ENCODE data around the gene MYLK4. TPM values are rescaled to one million over a fixed set of nuclear protein-coding genes. Genes with fewer than 3 reads are reported as not detected.

MYLK4 gene
- total RNA-seq, 4 donors from 2014 or later: 0.65 to 1.5 (median 0.93) TPM

- TF ChIP-seq CTCF (IDR thresholded peaks at IDR 0.05; ENCODE audit: low read depth): no peak
Observed at GRCh38 chr6:2624177-2624576, 126.5 kb downstream of the MYLK4 start.

GRCh38 chr6:2623295-2623694 is 127.4 kb downstream of the MYLK4 start:
- TF ChIP-seq CTCF (IDR thresholded peaks at IDR 0.05; ENCODE audit: low read depth): no peak

GRCh38 chr6:2622671-2623070 is 128.1 kb downstream of the MYLK4 start:
- no peak for TF ChIP-seq CTCF (IDR thresholded peaks at IDR 0.05; ENCODE audit: low read depth)

- no peak for TF ChIP-seq CTCF (IDR thresholded peaks at IDR 0.05; ENCODE audit: low read depth)
Observed at GRCh38 chr6:2619651-2620050, 131.1 kb downstream of the MYLK4 start.

GRCh38 chr6:2617729-2618128 is 133.0 kb downstream of the MYLK4 start:
- no peak for TF ChIP-seq CTCF (IDR thresholded peaks at IDR 0.05; ENCODE audit: low read depth)

- no peak for TF ChIP-seq CTCF (IDR thresholded peaks at IDR 0.05; ENCODE audit: low read depth)
Observed at GRCh38 chr6:2616811-2617210, 133.9 kb downstream of the MYLK4 start.

GRCh38 chr6:2615251-2615650 is 135.5 kb downstream of the MYLK4 start:
- TF ChIP-seq CTCF (IDR thresholded peaks at IDR 0.05; ENCODE audit: low read depth): no peak

Measured in subcutaneous adipose tissue (tissue), 4 donors.